Measurements from ENCODE around the gene CDH18. TPM values are rescaled to one million over a fixed set of nuclear protein-coding genes. Genes with fewer than 3 reads are reported as not detected.

Gene CDH18
- total RNA-seq, 1 experiment from 2014 or later: not detected

DNA sequence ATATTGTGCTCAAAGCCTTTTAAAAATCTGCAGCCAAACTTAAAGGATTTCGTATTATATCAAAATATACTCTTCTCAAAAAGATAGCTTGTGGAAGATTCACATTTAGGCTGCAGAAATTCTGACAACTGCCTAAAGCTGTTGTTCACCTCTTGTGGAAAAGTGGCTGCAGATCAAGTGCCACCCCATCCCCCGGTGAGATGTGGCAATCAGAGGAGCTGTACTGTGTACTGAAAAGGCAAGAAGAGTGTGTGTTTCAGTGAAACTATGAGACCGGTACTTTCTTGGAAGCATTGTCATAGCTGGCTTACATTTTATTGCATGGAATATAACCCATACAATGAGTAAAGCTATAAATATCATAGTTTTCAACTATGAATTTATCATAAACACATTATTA, 64.3 kb downstream of the CDH18 start:
- ATAC-seq (no peak), DNase-seq (ENCODE audit: low read depth, low spot score) (no peak)
- Histone ChIP-seq H3K4me1 (ENCODE audit: control insufficient read depth in 1 of 2, insufficient read depth in 2 of 2, low read length in 2 of 2) (no peaks in the 10 kb centered on the region), H4K20me1 (ENCODE audit: insufficient read depth) (no peaks in the 10 kb centered on the region), H3K36me3 (ENCODE audit: control insufficient read depth in 1 of 2, insufficient read depth in 2 of 2, low read length in 2 of 2) (no peaks in the 10 kb centered on the region), H2AFZ (ENCODE audit: low read depth, low read length, poor library complexity, severe bottlenecking) (no peak overlapping the region), H3K4me3 (replicated peaks in 1 of 2; ENCODE audit: low read depth in 1 of 2, low read length in 2 of 2) (no peak overlapping the region), H3K9me2 (ENCODE audit: insufficient read depth) (no peaks in the 10 kb centered on the region), H3K27me3 (ENCODE audit: insufficient read depth, low read length) (no peaks in the 10 kb centered on the region), H3K9me3 (ENCODE audit: control insufficient read depth in 1 of 2, insufficient read depth in 1 of 2, low read depth in 1 of 2, low read length in 2 of 2) (peaks cover 0 to 8% of the 10 kb centered on the region in 2 experiments; a peak in 2 of 4 replicates), H3K9ac (ENCODE audit: low read length) (no peak overlapping the region), H3K27ac (ENCODE audit: low read depth, low read length) (no peak overlapping the region), H3K4me2 (ENCODE audit: low read length) (no peak overlapping the region), H3K79me2 (ENCODE audit: insufficient read depth, low read length) (no peaks in the 10 kb centered on the region)
- TF ChIP-seq CBX3 (IDR thresholded peaks at IDR 0.05; ENCODE audit: low read depth) (no peak), ELF1 (IDR thresholded peaks at IDR 0.05; ENCODE audit: borderline replicate concordance, low read depth) (no peak)
- TF ChIP-seq, protein P1, sequence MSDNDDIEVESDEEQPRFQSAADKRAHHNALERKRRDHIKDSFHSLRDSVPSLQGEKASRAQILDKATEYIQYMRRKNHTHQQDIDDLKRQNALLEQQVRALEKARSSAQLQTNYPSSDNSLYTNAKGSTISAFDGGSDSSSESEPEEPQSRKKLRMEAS (IDR thresholded peaks at IDR 0.05): no peak
- ChIA-PET RAD21 (ENCODE audit: low non-redundant PET in 1 of 2, low total read pairs in 2 of 2, uncharacterized antibody in 2 of 2, unreplicated experiment in 2 of 2) (no interaction called here), POLR2A (no interaction called here), CTCF (no interaction called here)
- intact Hi-C loops (cut with micrococcal nuclease): no loop called here
- no TSS peak for BruUV-seq (replicated peaks)

DNA sequence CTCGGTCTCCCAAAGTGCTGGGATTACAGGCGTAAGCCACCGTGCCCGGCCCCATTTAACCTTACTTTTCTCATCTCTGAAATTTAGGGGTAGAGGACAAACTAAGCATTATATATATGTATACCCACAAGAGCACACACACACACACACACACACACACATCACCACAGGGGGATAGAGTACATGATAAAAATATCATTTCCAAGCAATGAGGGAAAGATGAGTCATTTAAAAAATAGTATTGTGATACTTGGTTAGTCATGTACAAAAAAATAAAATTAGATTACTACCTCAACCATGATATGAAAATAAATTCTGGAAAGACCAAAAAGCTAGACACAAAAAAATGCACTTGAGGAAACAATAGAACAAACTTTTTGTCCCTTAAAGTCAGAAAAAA, 67.2 kb downstream of the CDH18 start:
- Histone ChIP-seq H3K27me3 (ENCODE audit: insufficient read depth, low read length) (no peaks in the 10 kb centered on the region), H3K4me1 (ENCODE audit: control insufficient read depth in 1 of 2, insufficient read depth in 2 of 2, low read length in 2 of 2) (no peaks in the 10 kb centered on the region), H3K9ac (ENCODE audit: low read length) (no peak overlapping the region), H3K79me2 (ENCODE audit: insufficient read depth, low read length) (no peaks in the 10 kb centered on the region), H3K4me3 (replicated peaks in 1 of 2; ENCODE audit: low read depth in 1 of 2, low read length in 2 of 2) (no peak overlapping the region), H2AFZ (ENCODE audit: low read depth, low read length, poor library complexity, severe bottlenecking) (no peak overlapping the region), H3K4me2 (ENCODE audit: low read length) (no peak overlapping the region), H3K9me3 (ENCODE audit: control insufficient read depth in 1 of 2, insufficient read depth in 1 of 2, low read depth in 1 of 2, low read length in 2 of 2) (peaks cover 17 to 18% of the 10 kb centered on the region in 2 experiments; a peak in 2 of 4 replicates), H4K20me1 (ENCODE audit: insufficient read depth) (no peaks in the 10 kb centered on the region), H3K9me2 (ENCODE audit: insufficient read depth) (no peaks in the 10 kb centered on the region), H3K36me3 (ENCODE audit: control insufficient read depth in 1 of 2, insufficient read depth in 2 of 2, low read length in 2 of 2) (no peaks in the 10 kb centered on the region), H3K27ac (ENCODE audit: low read depth, low read length) (no peak overlapping the region)
- intact Hi-C loops (cut with micrococcal nuclease): no loop called here
- CTCF ChIA-PET: no interaction called here
- RAD21 ChIA-PET (ENCODE audit: low non-redundant PET in 1 of 2, low total read pairs in 2 of 2, uncharacterized antibody in 2 of 2, unreplicated experiment in 2 of 2): no interaction called here
- BruUV-seq (replicated peaks): no TSS peak
- POLR2A ChIA-PET: no interaction called here
- ATAC-seq (no peak), DNase-seq (ENCODE audit: low read depth, low spot score) (no peak)
- no peak for TF ChIP-seq SRF (IDR thresholded peaks at IDR 0.05; ENCODE audit: low read depth)
- TF ChIP-seq, protein P2, sequence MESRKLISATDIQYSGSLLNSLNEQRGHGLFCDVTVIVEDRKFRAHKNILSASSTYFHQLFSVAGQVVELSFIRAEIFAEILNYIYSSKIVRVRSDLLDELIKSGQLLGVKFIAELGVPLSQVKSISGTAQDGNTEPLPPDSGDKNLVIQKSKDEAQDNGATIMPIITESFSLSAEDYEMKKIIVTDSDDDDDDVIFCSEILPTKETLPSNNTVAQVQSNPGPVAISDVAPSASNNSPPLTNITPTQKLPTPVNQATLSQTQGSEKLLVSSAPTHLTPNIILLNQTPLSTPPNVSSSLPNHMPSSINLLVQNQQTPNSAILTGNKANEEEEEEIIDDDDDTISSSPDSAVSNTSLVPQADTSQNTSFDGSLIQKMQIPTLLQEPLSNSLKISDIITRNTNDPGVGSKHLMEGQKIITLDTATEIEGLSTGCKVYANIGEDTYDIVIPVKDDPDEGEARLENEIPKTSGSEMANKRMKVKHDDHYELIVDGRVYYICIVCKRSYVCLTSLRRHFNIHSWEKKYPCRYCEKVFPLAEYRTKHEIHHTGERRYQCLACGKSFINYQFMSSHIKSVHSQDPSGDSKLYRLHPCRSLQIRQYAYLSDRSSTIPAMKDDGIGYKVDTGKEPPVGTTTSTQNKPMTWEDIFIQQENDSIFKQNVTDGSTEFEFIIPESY (IDR thresholded peaks at IDR 0.05; ENCODE audit: extremely low read depth, insufficient replicate concordance, low read length): no peak
- no peak for TF ChIP-seq ZNF274 (IDR thresholded peaks at IDR 0.05; ENCODE audit: low read depth, low read length)
- no peak for TF ChIP-seq SP1 (IDR thresholded peaks at IDR 0.05; ENCODE audit: low read depth)
- TF ChIP-seq TCF7L2 (IDR thresholded peaks at IDR 0.05; ENCODE audit: borderline replicate concordance, extremely low read depth, insufficient read depth, insufficient read length): no peak
- TF ChIP-seq, protein P1 (IDR thresholded peaks at IDR 0.05): no peak
- TF ChIP-seq, protein P3, sequence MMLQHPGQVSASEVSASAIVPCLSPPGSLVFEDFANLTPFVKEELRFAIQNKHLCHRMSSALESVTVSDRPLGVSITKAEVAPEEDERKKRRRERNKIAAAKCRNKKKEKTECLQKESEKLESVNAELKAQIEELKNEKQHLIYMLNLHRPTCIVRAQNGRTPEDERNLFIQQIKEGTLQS (IDR thresholded peaks at IDR 0.05): no peak
- TF ChIP-seq EGR1 (IDR thresholded peaks at IDR 0.05; ENCODE audit: low read depth): no peak
- TF ChIP-seq, protein P4, sequence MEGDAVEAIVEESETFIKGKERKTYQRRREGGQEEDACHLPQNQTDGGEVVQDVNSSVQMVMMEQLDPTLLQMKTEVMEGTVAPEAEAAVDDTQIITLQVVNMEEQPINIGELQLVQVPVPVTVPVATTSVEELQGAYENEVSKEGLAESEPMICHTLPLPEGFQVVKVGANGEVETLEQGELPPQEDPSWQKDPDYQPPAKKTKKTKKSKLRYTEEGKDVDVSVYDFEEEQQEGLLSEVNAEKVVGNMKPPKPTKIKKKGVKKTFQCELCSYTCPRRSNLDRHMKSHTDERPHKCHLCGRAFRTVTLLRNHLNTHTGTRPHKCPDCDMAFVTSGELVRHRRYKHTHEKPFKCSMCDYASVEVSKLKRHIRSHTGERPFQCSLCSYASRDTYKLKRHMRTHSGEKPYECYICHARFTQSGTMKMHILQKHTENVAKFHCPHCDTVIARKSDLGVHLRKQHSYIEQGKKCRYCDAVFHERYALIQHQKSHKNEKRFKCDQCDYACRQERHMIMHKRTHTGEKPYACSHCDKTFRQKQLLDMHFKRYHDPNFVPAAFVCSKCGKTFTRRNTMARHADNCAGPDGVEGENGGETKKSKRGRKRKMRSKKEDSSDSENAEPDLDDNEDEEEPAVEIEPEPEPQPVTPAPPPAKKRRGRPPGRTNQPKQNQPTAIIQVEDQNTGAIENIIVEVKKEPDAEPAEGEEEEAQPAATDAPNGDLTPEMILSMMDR (IDR thresholded peaks at IDR 0.05 in 2 of 3, conservative IDR thresholded peaks at IDR 0.05 in 1 of 3; ENCODE audit: borderline replicate concordance in 1 of 3, insufficient read depth in 1 of 3, low read depth in 2 of 3, low read length in 2 of 3): no peak
- TF ChIP-seq EZH2 (IDR thresholded peaks at IDR 0.05): no peak
- no peak for TF ChIP-seq SIN3A (IDR thresholded peaks at IDR 0.05; ENCODE audit: low read depth)
- TF ChIP-seq POLR2AphosphoS5 (IDR thresholded peaks at IDR 0.05; ENCODE audit: low read depth, low read length): no peak
- TF ChIP-seq EZH2phosphoT487 (IDR thresholded peaks at IDR 0.05; ENCODE audit: borderline replicate concordance): no peak
